ENCODE data around the gene ATL3. TPM values are rescaled to one million over a fixed set of nuclear protein-coding genes. Genes with fewer than 3 reads are reported as not detected.

Gene ATL3
- total RNA-seq, 4 donors from 2014 or later: 81.4 to 102 (median 92.9) TPM

GRCh38 chr11:63598556-63598955, 72.6 kb downstream of the ATL3 start:
- H3K9me3 ChIP-seq: no peaks in the 10 kb centered on the region
- H3K27me3 ChIP-seq: no peaks in the 10 kb centered on the region
- WGBS, 2 donors: 73 to 80% methylated on average over 4 of the region's 4 CpGs
- no peak for DNase-seq (ENCODE audit: low spot score in 2 of 2)
- H3K27ac ChIP-seq: peak overlapping the region in 2 of 4 donors; percentile 94 to 99
- TF ChIP-seq CTCF (IDR thresholded peaks at IDR 0.05) (no peak), POLR2A (IDR thresholded peaks at IDR 0.05) (no peak), EP300 (IDR thresholded peaks at IDR 0.05) (no peak)
- peaks cover 0 to 45% (median 0%) of the 10 kb centered on the region in 3 donors for H3K36me3 ChIP-seq
- H3K4me3 ChIP-seq: no peak overlapping the region
- peaks cover 0 to 79% (median 15%) of the 10 kb centered on the region in 4 donors for H3K4me1 ChIP-seq

GRCh38 chr11:63595296-63595695, 75.9 kb downstream of the ATL3 start:
- TF ChIP-seq POLR2A (IDR thresholded peaks at IDR 0.05) (no peak), EP300 (IDR thresholded peaks at IDR 0.05) (no peak), CTCF (IDR thresholded peaks at IDR 0.05) (no peak)
- Histone ChIP-seq H3K27ac (peak overlapping the region in 3 of 4 donors; percentile 9 to 78 (median 67)), H3K9me3 (no peaks in the 10 kb centered on the region), H3K36me3 (peaks cover 0 to 78% (median 3%) of the 10 kb centered on the region in 3 donors), H3K27me3 (no peaks in the 10 kb centered on the region), H3K4me1 (peaks cover 0 to 57% (median 5%) of the 10 kb centered on the region in 4 donors), H3K4me3 (no peak overlapping the region)
- 61 to 73% methylated on average over 4 of the region's 4 CpGs for WGBS, 2 donors
- no peak for DNase-seq (ENCODE audit: low spot score in 2 of 2)

- peak; percentile 24 to 49 (median 39) for TF ChIP-seq CTCF (IDR thresholded peaks at IDR 0.05)
- no peak for TF ChIP-seq POLR2A (IDR thresholded peaks at IDR 0.05)
- Histone ChIP-seq H3K27me3 (no peaks in the 10 kb centered on the region), H3K9me3 (no peaks in the 10 kb centered on the region), H3K27ac (peak overlapping the region in 2 of 4 donors; percentile 67 to 78), H3K4me3 (no peak overlapping the region), H3K4me1 (peaks cover 0 to 49% (median 2%) of the 10 kb centered on the region in 4 donors), H3K36me3 (peaks cover 0 to 98% (median 8%) of the 10 kb centered on the region in 3 donors)
- DNase-seq (ENCODE audit: low spot score in 2 of 2): no peak
- 68 to 69% methylated on average over 4 of the region's 4 CpGs for WGBS, 2 donors
These were observed 78.2 kb downstream of the ATL3 start for GRCh38 chr11:63592975-63593395.

GRCh38 chr11:63590024-63590788, 81.0 kb downstream of the ATL3 start:
- H3K4me1 ChIP-seq: peaks cover 0 to 39% (median 0%) of the 10 kb centered on the region in 4 donors
- H3K36me3 ChIP-seq: peaks cover 5 to 99% (median 10%) of the 10 kb centered on the region in 3 donors
- H3K27ac ChIP-seq: peak overlapping the region in 2 of 4 donors; percentile 43 to 57
- WGBS, 2 donors: 87 to 92% methylated on average over 18 of the region's 18 CpGs
- no peaks in the 10 kb centered on the region for H3K9me3 ChIP-seq
- no peak for TF ChIP-seq EP300 (IDR thresholded peaks at IDR 0.05)
- no peak for TF ChIP-seq CTCF (IDR thresholded peaks at IDR 0.05)
- TF ChIP-seq POLR2A (IDR thresholded peaks at IDR 0.05): no peak
- no peak for DNase-seq (ENCODE audit: low spot score in 2 of 2)
- H3K27me3 ChIP-seq: no peaks in the 10 kb centered on the region
- no peak overlapping the region for H3K4me3 ChIP-seq

- H3K4me1 ChIP-seq: peaks cover 0 to 29% (median 4%) of the 10 kb centered on the region in 4 donors
- no peaks in the 10 kb centered on the region for H3K9me3 ChIP-seq
- TF ChIP-seq EP300 (IDR thresholded peaks at IDR 0.05): no peak
- no peak for TF ChIP-seq CTCF (IDR thresholded peaks at IDR 0.05)
- TF ChIP-seq POLR2A (IDR thresholded peaks at IDR 0.05): no peak
- H3K27ac ChIP-seq: peak overlapping the region in 1 of 4 donors; percentile 57
- WGBS, 2 donors: 47% methylated on average over 3 of the region's 3 CpGs
- no peaks in the 10 kb centered on the region for H3K27me3 ChIP-seq
- DNase-seq (ENCODE audit: low spot score in 2 of 2): no peak
- H3K4me3 ChIP-seq: no peak overlapping the region
- peaks cover 5 to 92% (median 10%) of the 10 kb centered on the region in 3 donors for H3K36me3 ChIP-seq
These were observed 82.2 kb downstream of the ATL3 start for GRCh38 chr11:63589000-63589399.

Measured in tibial nerve (tissue), 4 donors.